Caco-2 (cell line): ENCODE measurements around the gene TSPAN9. TPM values are rescaled to one million over a fixed set of nuclear protein-coding genes. Genes with fewer than 3 reads are reported as not detected.

Source experiments
- BruUV-seq: library from RNA; stranded (reverse); fragments of 400-500 nt; replicated peaks from 2 replicates; lab custom pipeline; 2021; lab: Mats Ljungman, UMichigan
- CTCF ChIA-PET: fragments of 300-600 bp; sonication (Branson Sonifier 250); formaldehyde crosslinking; loops from one replicate; lab custom pipeline; 2022; ENCODE audit warnings: antibody characterized with exemption; lab: Charles Lee
- POLR2A ChIA-PET: fragments of 300-600 bp; sonication (Branson Sonifier 250); formaldehyde crosslinking; loops from one replicate; lab custom pipeline; 2022; ENCODE audit warnings: antibody characterized with exemption; lab: Charles Lee
- DNase-seq, 2 experiments: peaks; one replicate each; pipeline versions ENCODE4 v3.0.0 to v3.0.0-alpha.2; 2020 to 2022
- H3K27me3 ChIP-seq: replicated peaks from 2 replicates; pipeline ENCODE4 v1.6.0; 2011; ENCODE audit warnings: low read length; ENCODE audit not compliant: control insufficient read depth, insufficient read depth
- H3K36me3 ChIP-seq: 2 replicates; pipeline ENCODE4 v1.5.1; 2011; ENCODE audit warnings: low read length; ENCODE audit not compliant: control insufficient read depth, insufficient read depth
- H3K4me1 ChIP-seq: fragments of 250-450 bp; sonication (Bioruptor Pico); 2 replicates; pipeline ENCODE4 v1.5.1; 2020; ENCODE audit warnings: mild to moderate bottlenecking
- H3K4me3 ChIP-seq: 2 replicates; pipeline ENCODE4 v1.5.1; 2011; ENCODE audit warnings: low read depth, mild to moderate bottlenecking, control low read depth, low read length
- H3K9me3 ChIP-seq: fragments of 250-450 bp; sonication (Bioruptor Pico); 2 replicates; pipeline ENCODE4 v1.5.1; 2020; ENCODE audit warnings: mild to moderate bottlenecking, moderate library complexity
- H3K27ac Mint-ChIP-seq: one replicate; pipeline ENCODE4 v1.8.0; 2022; ENCODE audit warnings: mixed read lengths; ENCODE audit not compliant: unreplicated experiment
- H3K27me3 Mint-ChIP-seq: one replicate; pipeline ENCODE4 v1.8.0; 2022; ENCODE audit warnings: mixed read lengths; ENCODE audit not compliant: insufficient read depth, unreplicated experiment
- H3K36me3 Mint-ChIP-seq: one replicate; pipeline ENCODE4 v1.8.0; 2022; ENCODE audit warnings: mild to moderate bottlenecking, mixed read lengths; ENCODE audit not compliant: insufficient read depth, unreplicated experiment
- H3K4me1 Mint-ChIP-seq: one replicate; pipeline ENCODE4 v1.8.0; 2022; ENCODE audit warnings: low read depth, mixed read lengths; ENCODE audit not compliant: unreplicated experiment
- H3K4me3 Mint-ChIP-seq: one replicate; pipeline ENCODE4 v1.8.0; 2022; ENCODE audit warnings: mild to moderate bottlenecking, moderate library complexity, mixed read lengths; ENCODE audit not compliant: unreplicated experiment
- H3K9me3 Mint-ChIP-seq: one replicate; pipeline ENCODE4 v1.8.0; 2022; ENCODE audit warnings: mixed read lengths; ENCODE audit not compliant: unreplicated experiment
- intact Hi-C: fragments of 100-400 bp; cut with micrococcal nuclease; formaldehyde crosslinking; loops from one replicate; pipeline ENCODE4 v1.10.0; 2022; ENCODE audit not compliant: unreplicated experiment
- total RNA-seq: library from RNA; stranded (reverse); gene quantifications from 2 replicates; pipeline ENCODE4 v1.2.3, GENCODE V29; 2022
- TF ChIP-seq, protein P1 (sequence below), 2 experiments: fragments of 200-600 bp in 1 of 2; IDR thresholded peaks; 1 replicate in 1 of 2; 2 replicates in 1 of 2; pipeline versions ENCODE4 v1.5.1 to v1.8.0; 2011 to 2022; ENCODE audit warnings: antibody characterized with exemption in 1 of 2, control low read depth in 1 of 2, inconsistent platforms in 1 of 2, low read depth in 1 of 2, low read length in 1 of 2, mild to moderate bottlenecking in 1 of 2, moderate library complexity in 1 of 2; ENCODE audit not compliant: insufficient read depth in 1 of 2, severe bottlenecking in 1 of 2, unreplicated experiment in 1 of 2

Gene TSPAN9
- total RNA-seq, 1 experiment from 2014 or later: 49.1 TPM

GRCh38 chr12:3190101-3190500 lies 112.9 kb downstream of the TSPAN9 start:
- H3K4me3 ChIP-seq: no peak overlapping the region
- no peaks in the 10 kb centered on the region for H3K9me3 Mint-ChIP-seq
- no peaks in the 10 kb centered on the region for H3K27me3 ChIP-seq
- no TSS peak for BruUV-seq
- intact Hi-C loops: no loop called here
- H3K9me3 ChIP-seq: no peaks in the 10 kb centered on the region
- TF ChIP-seq, protein P1, sequence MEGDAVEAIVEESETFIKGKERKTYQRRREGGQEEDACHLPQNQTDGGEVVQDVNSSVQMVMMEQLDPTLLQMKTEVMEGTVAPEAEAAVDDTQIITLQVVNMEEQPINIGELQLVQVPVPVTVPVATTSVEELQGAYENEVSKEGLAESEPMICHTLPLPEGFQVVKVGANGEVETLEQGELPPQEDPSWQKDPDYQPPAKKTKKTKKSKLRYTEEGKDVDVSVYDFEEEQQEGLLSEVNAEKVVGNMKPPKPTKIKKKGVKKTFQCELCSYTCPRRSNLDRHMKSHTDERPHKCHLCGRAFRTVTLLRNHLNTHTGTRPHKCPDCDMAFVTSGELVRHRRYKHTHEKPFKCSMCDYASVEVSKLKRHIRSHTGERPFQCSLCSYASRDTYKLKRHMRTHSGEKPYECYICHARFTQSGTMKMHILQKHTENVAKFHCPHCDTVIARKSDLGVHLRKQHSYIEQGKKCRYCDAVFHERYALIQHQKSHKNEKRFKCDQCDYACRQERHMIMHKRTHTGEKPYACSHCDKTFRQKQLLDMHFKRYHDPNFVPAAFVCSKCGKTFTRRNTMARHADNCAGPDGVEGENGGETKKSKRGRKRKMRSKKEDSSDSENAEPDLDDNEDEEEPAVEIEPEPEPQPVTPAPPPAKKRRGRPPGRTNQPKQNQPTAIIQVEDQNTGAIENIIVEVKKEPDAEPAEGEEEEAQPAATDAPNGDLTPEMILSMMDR (IDR thresholded peaks at IDR 0.05; ENCODE audit: insufficient read depth in 1 of 2, low read depth in 1 of 2, low read length in 1 of 2, severe bottlenecking in 1 of 2, unreplicated experiment in 1 of 2): no peak
- H3K4me3 Mint-ChIP-seq: no peak overlapping the region
- no peaks in the 10 kb centered on the region for H3K27me3 Mint-ChIP-seq
- ChIA-PET POLR2A (no interaction called here), CTCF (interaction anchor here (0.7 kb wide), 1 partner anchor 600 kb away, joined by 3 read pairs; no protein-coding TSS in a partner anchor)
- no peaks in the 10 kb centered on the region for H3K36me3 ChIP-seq
- no peaks in the 10 kb centered on the region for H3K4me1 ChIP-seq
- no peak overlapping the region for H3K27ac Mint-ChIP-seq
- DNase-seq: no peak
- H3K36me3 Mint-ChIP-seq: no peaks in the 10 kb centered on the region
- peaks cover 2% of the 10 kb centered on the region for H3K4me1 Mint-ChIP-seq

- Mint-ChIP-seq H3K27me3 (no peaks in the 10 kb centered on the region), H3K9me3 (no peaks in the 10 kb centered on the region), H3K4me3 (no peak overlapping the region), H3K4me1 (no peaks in the 10 kb centered on the region), H3K27ac (no peak overlapping the region), H3K36me3 (no peaks in the 10 kb centered on the region)
- Histone ChIP-seq H3K4me1 (no peaks in the 10 kb centered on the region), H3K4me3 (no peak overlapping the region), H3K27me3 (no peaks in the 10 kb centered on the region), H3K9me3 (no peaks in the 10 kb centered on the region), H3K36me3 (no peaks in the 10 kb centered on the region)
- TF ChIP-seq, protein P1 (IDR thresholded peaks at IDR 0.05; ENCODE audit: insufficient read depth in 1 of 2, low read depth in 1 of 2, low read length in 1 of 2, severe bottlenecking in 1 of 2, unreplicated experiment in 1 of 2): no peak
- intact Hi-C loops: no loop called here
- no TSS peak for BruUV-seq
- POLR2A ChIA-PET: no interaction called here
- CTCF ChIA-PET: no interaction called here
- no peak for DNase-seq
Observed at GRCh38 chr12:3191450-3191849, 114.3 kb downstream of the TSPAN9 start.

GRCh38 chr12:3192221-3192620 lies 115.0 kb downstream of the TSPAN9 start:
- DNase-seq: no peak
- H3K9me3 ChIP-seq: no peaks in the 10 kb centered on the region
- no peaks in the 10 kb centered on the region for H3K36me3 ChIP-seq
- BruUV-seq: no TSS peak
- no peak overlapping the region for H3K4me3 ChIP-seq
- H3K27ac Mint-ChIP-seq: no peak overlapping the region
- H3K4me3 Mint-ChIP-seq: no peak overlapping the region
- H3K27me3 ChIP-seq: no peaks in the 10 kb centered on the region
- no peaks in the 10 kb centered on the region for H3K27me3 Mint-ChIP-seq
- H3K9me3 Mint-ChIP-seq: no peaks in the 10 kb centered on the region
- no peaks in the 10 kb centered on the region for H3K4me1 ChIP-seq
- H3K36me3 Mint-ChIP-seq: no peaks in the 10 kb centered on the region
- H3K4me1 Mint-ChIP-seq: no peaks in the 10 kb centered on the region
- POLR2A ChIA-PET: no interaction called here
- CTCF ChIA-PET: interaction anchor here (1.1 to 1.5 kb wide), 2 partner anchors 11 to 27 kb away, joined by 3 read pairs; no protein-coding TSS in a partner anchor
- TF ChIP-seq, protein P1 (IDR thresholded peaks at IDR 0.05; ENCODE audit: insufficient read depth in 1 of 2, low read depth in 1 of 2, low read length in 1 of 2, severe bottlenecking in 1 of 2, unreplicated experiment in 1 of 2): no peak
- intact Hi-C loops: no loop called here
